Activated CD4-positive, alpha-beta T cell treated with anti-CD3 and anti-CD28 coated beads, Interleukin-2, amount 10 ng/mL, durations not matched to agents 7 days and 5 days (primary cell): ENCODE results near the gene ERFE. TPM values are rescaled to one million over a fixed set of nuclear protein-coding genes. Genes with fewer than 3 reads are reported as not detected.
"Not testable (repeated sequence)": the region's sequence is repeated elsewhere in the genome, so short reads cannot be mapped to it uniquely, and the experiment has no call there.

Experiments
- CTCF ChIA-PET: fragments of 350-600 bp; sonication (Branson Sonifier 250); formaldehyde crosslinking; loops from one replicate; lab custom pipeline; 2021; ENCODE audit warnings: antibody characterized with exemption; lab: Charles Lee
- POLR2A ChIA-PET: fragments of 350-600 bp; sonication (Branson Sonifier 250); formaldehyde crosslinking; loops from one replicate; lab custom pipeline; 2021; ENCODE audit warnings: antibody characterized with exemption; lab: Charles Lee
- DNase-seq: peaks from one replicate; pipeline ENCODE4 v3.0.0-alpha.2; 2020
- H3K27ac Mint-ChIP-seq: one replicate; pipeline ENCODE4 v1.8.0; 2021; ENCODE audit warnings: mild to moderate bottlenecking, moderate library complexity, mixed read lengths
- H3K27me3 Mint-ChIP-seq: one replicate; pipeline ENCODE4 v1.8.0; 2021; ENCODE audit warnings: mixed read lengths
- H3K36me3 Mint-ChIP-seq: one replicate; pipeline ENCODE4 v1.8.0; 2021; ENCODE audit warnings: low read depth, mixed read lengths
- H3K4me1 Mint-ChIP-seq: one replicate; pipeline ENCODE4 v1.8.0; 2021; ENCODE audit warnings: mixed read lengths
- H3K4me3 Mint-ChIP-seq: one replicate; pipeline ENCODE4 v1.8.0; 2021; ENCODE audit warnings: mild to moderate bottlenecking, moderate library complexity, mixed read lengths
- H3K9me3 Mint-ChIP-seq: one replicate; pipeline ENCODE4 v1.8.0; 2021; ENCODE audit warnings: mixed read lengths
- total RNA-seq, 2 experiments: library from RNA; stranded (reverse); gene quantifications; one replicate each; pipeline ENCODE4 v1.2.3, GENCODE V29; 2021

Gene ERFE
- total RNA-seq, result not detected

DNA sequence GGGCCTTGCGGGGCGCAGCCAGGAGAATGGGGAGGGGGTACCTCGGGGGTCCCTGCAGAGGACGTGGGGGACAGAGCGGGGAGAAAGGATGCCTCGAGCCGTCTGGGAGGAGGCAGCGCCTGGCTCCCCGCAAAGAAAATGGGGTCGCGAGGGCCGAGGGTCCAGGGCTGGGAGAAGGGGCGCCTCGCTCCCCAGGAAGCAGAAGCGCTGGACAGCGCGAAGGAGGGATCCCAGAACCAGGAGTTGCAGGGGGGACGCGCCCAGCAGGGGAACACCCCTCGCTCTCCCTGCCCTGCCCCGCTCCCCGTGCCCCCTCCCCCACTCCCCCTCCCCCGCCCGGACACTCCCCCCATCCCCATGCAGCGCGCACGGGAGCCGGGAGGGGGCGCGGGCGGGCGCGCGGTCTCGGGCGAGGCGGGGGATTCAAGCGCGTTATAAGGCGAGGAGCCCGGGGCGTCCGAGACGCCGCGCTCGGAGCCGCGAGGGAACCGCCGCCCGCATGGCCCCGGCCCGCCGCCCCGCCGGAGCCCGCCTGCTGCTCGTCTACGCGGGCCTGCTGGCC lies at the start of gene ERFE:
Gene ERFE (plus strand): TSS at position 462 of the 562 bp plus-strand sequence. CDS start 38 bp downstream, at position 500.
- peak; percentile 47 for DNase-seq
- peaks cover 6% of the 10 kb centered on the region for H3K4me1 Mint-ChIP-seq
- no peaks in the 10 kb centered on the region for H3K9me3 Mint-ChIP-seq
- peak within 1 kb of the TSS; percentile 46 for H3K27ac Mint-ChIP-seq
- H3K36me3 Mint-ChIP-seq, result no peaks in the 10 kb centered on the region
- CTCF ChIA-PET, result interaction anchor here (1.5 kb wide), 1 partner anchor 105 kb away, joined by 3 read pairs; no protein-coding TSS in a partner anchor
- H3K27me3 Mint-ChIP-seq, result peaks cover 20% of the 10 kb centered on the region
- H3K4me3 Mint-ChIP-seq, result peak within 1 kb of the TSS; percentile 53
- POLR2A ChIA-PET, result no interaction called here

DNA sequence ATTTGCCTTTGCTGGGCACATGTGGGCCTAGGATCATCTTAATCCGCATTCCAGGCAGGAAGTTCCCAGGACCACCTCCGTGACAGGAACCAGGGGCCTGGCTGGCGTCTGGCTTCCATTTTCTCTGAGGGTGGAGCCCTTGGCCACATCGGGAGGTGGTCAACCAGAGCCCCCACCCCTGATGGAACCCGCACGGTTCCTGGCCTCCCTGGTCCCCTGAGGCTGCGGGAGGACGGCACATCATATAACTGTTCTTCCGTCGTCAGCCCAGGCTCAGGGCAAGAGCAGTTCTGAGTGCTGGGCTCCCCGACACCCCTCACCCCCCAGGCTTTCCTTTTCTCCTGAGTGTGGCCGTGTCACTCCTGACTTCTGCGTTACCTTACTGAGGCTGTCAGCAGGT lies 45.2 kb upstream of the ERFE start:
- POLR2A ChIA-PET, result no interaction called here

GRCh38 chr2:238114331-238114841 lies 44.4 kb upstream of the ERFE start:
- Mint-ChIP-seq H3K4me3 (no peak overlapping the region), H3K27ac (no peak overlapping the region), H3K27me3 (no peaks in the 10 kb centered on the region), H3K9me3 (peaks cover 16% of the 10 kb centered on the region), H3K36me3 (no peaks in the 10 kb centered on the region), H3K4me1 (peaks cover 2% of the 10 kb centered on the region)
- POLR2A ChIA-PET, result no interaction called here
- CTCF ChIA-PET, result no interaction called here
- no peak for DNase-seq

More for the DNA sequence above, 45.2 kb upstream of the ERFE start:
- Mint-ChIP-seq H3K27ac (no peak overlapping the region), H3K4me1 (peaks cover 9% of the 10 kb centered on the region), H3K4me3 (no peak overlapping the region), H3K9me3 (peaks cover 16% of the 10 kb centered on the region), H3K27me3 (no peaks in the 10 kb centered on the region), H3K36me3 (no peaks in the 10 kb centered on the region)
- CTCF ChIA-PET, result no interaction called here
- DNase-seq, result no peak

DNA sequence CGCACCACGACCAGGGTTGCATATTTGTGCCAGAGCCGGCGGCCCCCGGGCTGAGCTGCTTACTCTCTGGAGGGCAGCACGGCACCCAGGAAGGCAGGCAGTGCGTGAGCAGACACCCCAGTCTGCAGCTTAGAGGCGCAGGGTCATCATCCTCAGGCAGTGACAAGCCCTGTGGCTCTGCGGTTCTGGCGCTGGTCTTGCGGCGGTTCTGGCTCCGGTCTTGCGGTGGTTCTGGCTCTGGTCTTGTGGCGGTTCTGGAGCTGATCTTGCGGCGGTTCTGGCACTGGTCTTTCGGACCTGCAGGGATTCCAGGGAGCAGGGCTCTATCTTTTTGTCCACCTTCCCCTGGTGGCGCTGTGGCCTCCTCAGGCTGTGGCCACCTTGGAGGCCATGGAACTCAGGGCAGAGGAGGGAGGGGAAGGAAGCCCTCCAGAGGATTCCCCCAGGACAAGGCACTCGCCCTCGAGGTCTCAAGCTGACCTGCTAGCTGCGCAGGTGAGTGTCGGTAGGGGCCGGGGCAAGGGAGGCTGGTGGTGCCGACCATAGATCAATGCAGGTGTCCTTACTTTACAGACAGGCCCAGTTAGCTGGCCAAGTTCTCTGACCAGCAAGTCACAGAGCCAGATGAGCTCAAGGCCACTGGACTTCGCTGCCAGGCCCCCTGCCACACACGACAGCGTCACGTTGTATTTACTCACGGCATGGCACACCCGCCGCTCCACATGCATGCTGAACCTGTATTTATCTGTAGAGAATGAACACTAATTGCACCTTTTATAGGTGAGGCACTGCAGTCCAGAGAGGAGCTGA lies 43.7 kb upstream of the ERFE start:
- Mint-ChIP-seq H3K36me3 (no peaks in the 10 kb centered on the region), H3K27me3 (no peaks in the 10 kb centered on the region), H3K9me3 (peaks cover 16% of the 10 kb centered on the region), H3K4me1 (no peaks in the 10 kb centered on the region), H3K4me3 (no peak overlapping the region), H3K27ac (no peak overlapping the region)
- no peak for DNase-seq
- ChIA-PET POLR2A (no interaction called here), CTCF (interaction anchor here (1.0 kb wide), 1 partner anchor 26 kb away, joined by 3 read pairs; no protein-coding TSS in a partner anchor)

- DNase-seq, POLR2A ChIA-PET, H3K4me3 Mint-ChIP-seq, H3K36me3 Mint-ChIP-seq, H3K27ac Mint-ChIP-seq, H3K4me1 Mint-ChIP-seq, H3K27me3 Mint-ChIP-seq: not testable (repeated sequence)
- CTCF ChIA-PET, result interaction anchor here (1.0 kb wide), 1 partner anchor 26 kb away, joined by 3 read pairs; no protein-coding TSS in a partner anchor
- H3K9me3 Mint-ChIP-seq, result peaks cover 16% of the 10 kb centered on the region
Measured at GRCh38 chr2:238115709-238116108, 43.1 kb upstream of the ERFE start.

- no peaks in the 10 kb centered on the region for H3K27me3 Mint-ChIP-seq
- no peak for DNase-seq
- H3K36me3 Mint-ChIP-seq, result no peaks in the 10 kb centered on the region
- POLR2A ChIA-PET, result no interaction called here
- CTCF ChIA-PET, result no interaction called here
- no peak overlapping the region for H3K4me3 Mint-ChIP-seq
- H3K9me3 Mint-ChIP-seq, result peaks cover 12% of the 10 kb centered on the region
- H3K4me1 Mint-ChIP-seq, result no peaks in the 10 kb centered on the region
- H3K27ac Mint-ChIP-seq, result no peak overlapping the region
Measured at GRCh38 chr2:238116298-238117198, 42.2 kb upstream of the ERFE start.

- Mint-ChIP-seq H3K27ac (no peak overlapping the region), H3K4me3 (no peak overlapping the region), H3K36me3 (no peaks in the 10 kb centered on the region), H3K9me3 (peaks cover 10% of the 10 kb centered on the region), H3K4me1 (no peaks in the 10 kb centered on the region), H3K27me3 (no peaks in the 10 kb centered on the region)
- POLR2A ChIA-PET, result no interaction called here
- CTCF ChIA-PET, result no interaction called here
- DNase-seq, result no peak
Measured at GRCh38 chr2:238117199-238118154, 41.3 kb upstream of the ERFE start.

GRCh38 chr2:238119756-238120462 lies 38.9 kb upstream of the ERFE start:
- Mint-ChIP-seq H3K9me3 (no peaks in the 10 kb centered on the region), H3K4me3 (no peak overlapping the region), H3K36me3 (no peaks in the 10 kb centered on the region), H3K4me1 (no peaks in the 10 kb centered on the region), H3K27me3 (no peaks in the 10 kb centered on the region), H3K27ac (no peak overlapping the region)
- no peak for DNase-seq
- ChIA-PET CTCF (no interaction called here), POLR2A (no interaction called here)

DNA sequence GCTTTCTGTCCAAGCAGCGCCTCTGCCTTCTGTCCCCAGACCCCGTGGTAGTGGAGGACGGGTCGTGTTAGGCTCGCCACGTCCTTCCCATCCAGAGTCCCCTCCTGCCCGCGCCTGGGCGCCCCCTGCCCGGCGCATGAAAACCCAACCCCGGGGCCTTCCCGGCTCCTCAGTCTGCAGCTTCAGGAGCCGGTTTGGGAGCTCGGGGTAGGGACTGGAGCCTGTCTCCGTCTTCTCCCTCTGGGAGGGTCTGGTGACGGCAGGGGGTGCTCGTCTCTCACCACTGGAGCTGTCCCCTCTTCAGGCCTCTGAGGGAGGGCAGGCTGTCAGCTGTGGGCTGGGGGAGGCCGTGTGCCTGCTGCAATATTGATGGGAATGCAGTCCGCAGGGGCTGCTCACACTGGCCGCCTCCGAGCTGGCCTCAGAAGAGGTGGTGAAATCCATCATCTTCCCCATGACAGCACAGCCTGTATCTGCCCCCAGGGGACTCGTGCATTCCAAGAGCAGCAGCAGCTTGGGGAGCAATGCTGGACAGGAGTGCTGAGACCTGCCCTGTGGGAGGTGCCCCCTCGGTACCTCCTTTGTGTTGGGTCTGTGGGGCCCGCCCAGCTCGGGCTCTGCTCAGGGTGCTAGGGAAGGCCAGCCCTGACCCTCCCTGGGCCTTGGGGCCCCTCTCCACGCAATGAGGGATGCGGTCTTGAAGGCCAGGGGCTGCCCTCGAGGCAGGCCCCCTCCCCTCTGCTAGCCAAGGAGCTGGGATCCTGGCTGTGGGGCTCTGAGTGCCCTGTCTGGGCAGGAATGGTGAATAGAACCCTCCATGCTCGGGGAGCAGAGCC lies 38.1 kb upstream of the ERFE start:
- Mint-ChIP-seq H3K4me1 (no peaks in the 10 kb centered on the region), H3K9me3 (no peaks in the 10 kb centered on the region), H3K27me3 (no peaks in the 10 kb centered on the region), H3K4me3 (no peak overlapping the region), H3K36me3 (no peaks in the 10 kb centered on the region), H3K27ac (no peak overlapping the region)
- DNase-seq, result no peak
- ChIA-PET CTCF (no interaction called here), POLR2A (no interaction called here)

DNA sequence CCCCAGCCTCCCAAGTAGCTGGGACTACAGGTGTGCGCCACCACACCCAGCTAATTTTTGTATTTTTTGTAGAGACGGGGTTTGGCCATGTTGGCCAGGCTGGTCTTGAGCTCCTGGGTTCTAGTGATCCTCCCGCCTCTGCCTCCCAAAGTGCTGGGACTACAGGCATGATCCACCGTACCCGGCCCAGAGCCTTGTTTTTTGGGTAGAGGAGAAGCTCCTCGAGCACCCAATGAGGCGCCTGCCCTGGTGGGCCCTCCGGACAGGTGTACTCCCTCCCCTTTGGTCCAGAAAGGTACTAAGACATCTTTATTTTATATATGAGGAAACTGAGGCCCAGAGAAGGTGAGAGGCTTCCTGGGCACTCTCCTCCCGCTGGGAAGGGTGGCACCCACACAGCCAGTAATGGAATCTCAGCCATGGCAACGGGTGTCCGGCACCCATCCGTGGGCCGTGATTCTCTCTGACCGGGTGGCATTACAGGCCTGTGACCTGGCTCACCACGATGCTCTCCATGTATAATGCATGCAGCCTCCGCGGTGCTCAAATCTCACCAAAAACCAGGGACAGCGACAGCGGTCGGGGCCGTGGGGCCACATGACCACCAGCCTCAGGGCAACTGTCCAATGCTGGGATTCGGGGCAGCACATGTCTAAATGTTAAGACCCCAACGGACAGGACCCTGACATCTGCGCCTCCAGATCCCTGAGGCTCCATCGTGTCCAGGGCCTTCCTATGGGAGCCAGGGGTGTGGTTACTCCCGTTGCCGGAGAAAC lies 37.1 kb upstream of the ERFE start:
- CTCF ChIA-PET, result no interaction called here
- H3K4me3 Mint-ChIP-seq, result no peak overlapping the region
- H3K27me3 Mint-ChIP-seq, result no peaks in the 10 kb centered on the region
- H3K4me1 Mint-ChIP-seq, result no peaks in the 10 kb centered on the region
- H3K36me3 Mint-ChIP-seq, result no peaks in the 10 kb centered on the region
- H3K27ac Mint-ChIP-seq, result no peak overlapping the region
- POLR2A ChIA-PET, result no interaction called here
- no peak for DNase-seq
- no peaks in the 10 kb centered on the region for H3K9me3 Mint-ChIP-seq
